Sigmoid colon (tissue), 7 donors: ENCODE data around the gene TUBB6. TPM values are rescaled to one million over a fixed set of nuclear protein-coding genes. Genes with fewer than 3 reads are reported as not detected.

ENCODE experiments used
- DNase-seq: peaks from one replicate; pipeline ENCODE4 v3.0.0-alpha.2; 2019
- H3K27ac ChIP-seq, 4 donors: fragments of 200-600 bp; sonication (generic); one replicate each; pipeline ENCODE4 v1.5.1; 2016 to 2019; ENCODE audit warnings: mild to moderate bottlenecking in 1 of 4
- H3K27me3 ChIP-seq, 3 donors: fragments of 200-600 bp; sonication (generic); one replicate each; pipeline ENCODE4 v1.5.1; 2019; ENCODE audit warnings: mild to moderate bottlenecking in 1 of 3
- H3K36me3 ChIP-seq, 4 donors: fragments of 200-600 bp; sonication (generic); one replicate each; pipeline ENCODE4 v1.5.1; 2016 to 2019
- H3K4me1 ChIP-seq, 4 donors: fragments of 200-600 bp; sonication (generic); one replicate each; pipeline ENCODE4 v1.5.1; 2017 to 2019
- H3K4me3 ChIP-seq, 4 donors: fragments of 200-600 bp; sonication (generic); one replicate each; pipeline ENCODE4 v1.5.1; 2017 to 2019; ENCODE audit warnings: mild to moderate bottlenecking in 2 of 4, moderate library complexity in 1 of 4
- H3K9me3 ChIP-seq, 4 donors: fragments of 200-600 bp in 3 of 4; sonication (generic) in 3 of 4; one replicate each; pipeline versions ENCODE4 v1.5.1 to v1.6.1; 2013 to 2019
- EP300 ChIP-seq, 4 donors: sonication (generic); formaldehyde crosslinking; IDR thresholded peaks; one replicate each; pipeline ENCODE4 v1.6.1; 2017; ENCODE audit warnings: antibody characterized with exemption in 4 of 4
- POLR2A ChIP-seq, 2 donors: fragments of 450-650 bp; IDR thresholded peaks; one replicate each; pipeline ENCODE4 v1.6.1; 2016; ENCODE audit warnings: antibody characterized with exemption in 2 of 2, mild to moderate bottlenecking in 2 of 2, moderate library complexity in 2 of 2
- POLR2AphosphoS5 ChIP-seq, 4 donors: sonication (generic); formaldehyde crosslinking; IDR thresholded peaks; one replicate each; pipeline ENCODE4 v1.6.1; 2017; ENCODE audit warnings: antibody characterized with exemption in 4 of 4
- WGBS, 2 donors: extraction: QIAGEN DNeasy Blood & Tissue Kit; methylation state at CpG; one replicate each; pipeline ENCODE4 v1.1.7; 2013; 5-methylcytosine and 5-hydroxymethylcytosine counted together
- intact Hi-C: fragments of 100-400 bp; cut with DNase I; formaldehyde crosslinking; loops from one replicate; pipeline ENCODE4 v1.15.1; 2023
- polyA plus RNA-seq, 3 donors: library from polyadenylated mRNA; stranded (reverse); fragments of 200-250 nt; gene quantifications; one replicate each; pipeline ENCODE4 v1.2.3, GENCODE V29; 2013
- total RNA-seq, 4 donors: library from RNA; depleted of rRNA; stranded (reverse); fragments of >200 nt; gene quantifications; one replicate each; pipeline ENCODE4 v1.1.0, GENCODE V29; 2016
- TF ChIP-seq, protein P1 (sequence below), 4 experiments: fragments of 450-650 bp in 3 of 4; fragments of 200-600 bp in 1 of 4; IDR thresholded peaks; one replicate each; pipeline ENCODE4 v1.5.1; 2016 to 2019; ENCODE audit warnings: antibody characterized with exemption in 4 of 4, mild to moderate bottlenecking in 3 of 4, moderate library complexity in 2 of 4
- donor health status: healthy with polysubstance abuse.
- donor health status: Bipolar disorder and iron deficiency.
- donor health status: healthy.

Gene TUBB6
- total and polyA plus RNA-seq, 7 donors: 19.2 to 445 (median 298) TPM

DNA sequence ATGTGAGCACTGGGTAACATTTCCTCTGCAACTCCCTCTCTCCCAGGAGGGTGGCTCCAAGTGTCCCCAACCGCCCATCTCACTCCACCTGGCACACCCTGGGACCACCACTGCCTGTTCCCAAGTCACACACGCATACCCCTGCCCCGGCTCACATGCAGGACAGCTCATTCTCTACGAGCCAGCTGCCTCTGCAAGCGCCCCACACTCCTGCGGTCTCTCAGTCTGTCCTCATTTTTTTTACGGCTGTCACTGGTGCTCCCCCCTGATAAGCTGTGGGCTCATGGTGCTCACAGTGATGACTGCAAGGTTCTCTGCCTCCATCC, 38.2 kb downstream of the TUBB6 start:
- WGBS, 2 donors: 95% methylated on average over 7 of the region's 7 CpGs

GRCh38 chr18:12347895-12348294, 39.9 kb downstream of the TUBB6 start:
- Histone ChIP-seq H3K27me3 (no peaks in the 10 kb centered on the region), H3K4me1 (no peaks in the 10 kb centered on the region), H3K9me3 (no peaks in the 10 kb centered on the region), H3K36me3 (peaks cover 22 to 100% (median 74%) of the 10 kb centered on the region in 4 donors), H3K27ac (no peak overlapping the region), H3K4me3 (no peak overlapping the region)
- TF ChIP-seq EP300 (IDR thresholded peaks at IDR 0.05) (no peak), POLR2A (IDR thresholded peaks at IDR 0.05) (no peak), POLR2AphosphoS5 (IDR thresholded peaks at IDR 0.05) (no peak)
- TF ChIP-seq, protein P1, sequence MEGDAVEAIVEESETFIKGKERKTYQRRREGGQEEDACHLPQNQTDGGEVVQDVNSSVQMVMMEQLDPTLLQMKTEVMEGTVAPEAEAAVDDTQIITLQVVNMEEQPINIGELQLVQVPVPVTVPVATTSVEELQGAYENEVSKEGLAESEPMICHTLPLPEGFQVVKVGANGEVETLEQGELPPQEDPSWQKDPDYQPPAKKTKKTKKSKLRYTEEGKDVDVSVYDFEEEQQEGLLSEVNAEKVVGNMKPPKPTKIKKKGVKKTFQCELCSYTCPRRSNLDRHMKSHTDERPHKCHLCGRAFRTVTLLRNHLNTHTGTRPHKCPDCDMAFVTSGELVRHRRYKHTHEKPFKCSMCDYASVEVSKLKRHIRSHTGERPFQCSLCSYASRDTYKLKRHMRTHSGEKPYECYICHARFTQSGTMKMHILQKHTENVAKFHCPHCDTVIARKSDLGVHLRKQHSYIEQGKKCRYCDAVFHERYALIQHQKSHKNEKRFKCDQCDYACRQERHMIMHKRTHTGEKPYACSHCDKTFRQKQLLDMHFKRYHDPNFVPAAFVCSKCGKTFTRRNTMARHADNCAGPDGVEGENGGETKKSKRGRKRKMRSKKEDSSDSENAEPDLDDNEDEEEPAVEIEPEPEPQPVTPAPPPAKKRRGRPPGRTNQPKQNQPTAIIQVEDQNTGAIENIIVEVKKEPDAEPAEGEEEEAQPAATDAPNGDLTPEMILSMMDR (IDR thresholded peaks at IDR 0.05): no peak
- 78 to 86% methylated on average over 4 of the region's 4 CpGs for WGBS, 2 donors
- intact Hi-C loops: no loop called here
- no peak for DNase-seq

More for the DNA sequence above, 38.2 kb downstream of the TUBB6 start:
- intact Hi-C loops: no loop called here
- Histone ChIP-seq H3K9me3 (no peaks in the 10 kb centered on the region), H3K4me1 (no peaks in the 10 kb centered on the region), H3K36me3 (peaks cover 14 to 99% (median 65%) of the 10 kb centered on the region in 4 donors), H3K27ac (no peak overlapping the region), H3K27me3 (no peaks in the 10 kb centered on the region), H3K4me3 (no peak overlapping the region)
- TF ChIP-seq POLR2A (IDR thresholded peaks at IDR 0.05): no peak
- TF ChIP-seq, protein P1 (IDR thresholded peaks at IDR 0.05): no peak
- no peak for TF ChIP-seq POLR2AphosphoS5 (IDR thresholded peaks at IDR 0.05)
- no peak for TF ChIP-seq EP300 (IDR thresholded peaks at IDR 0.05)
- DNase-seq: peak; percentile 42

- Histone ChIP-seq H3K36me3 (peaks cover 28 to 99% (median 59%) of the 10 kb centered on the region in 4 donors), H3K9me3 (no peaks in the 10 kb centered on the region), H3K27ac (no peak overlapping the region), H3K4me1 (no peaks in the 10 kb centered on the region), H3K27me3 (no peaks in the 10 kb centered on the region), H3K4me3 (no peak overlapping the region)
- no peak for DNase-seq
- WGBS, 2 donors: 97 to 98% methylated on average over 5 of the region's 5 CpGs
- intact Hi-C loops: no loop called here
- TF ChIP-seq POLR2AphosphoS5 (IDR thresholded peaks at IDR 0.05) (no peak), EP300 (IDR thresholded peaks at IDR 0.05) (no peak), POLR2A (IDR thresholded peaks at IDR 0.05) (no peak)
- TF ChIP-seq, protein P1 (IDR thresholded peaks at IDR 0.05): no peak
Measured at GRCh38 chr18:12352188-12352587, 44.1 kb downstream of the TUBB6 start.

DNA sequence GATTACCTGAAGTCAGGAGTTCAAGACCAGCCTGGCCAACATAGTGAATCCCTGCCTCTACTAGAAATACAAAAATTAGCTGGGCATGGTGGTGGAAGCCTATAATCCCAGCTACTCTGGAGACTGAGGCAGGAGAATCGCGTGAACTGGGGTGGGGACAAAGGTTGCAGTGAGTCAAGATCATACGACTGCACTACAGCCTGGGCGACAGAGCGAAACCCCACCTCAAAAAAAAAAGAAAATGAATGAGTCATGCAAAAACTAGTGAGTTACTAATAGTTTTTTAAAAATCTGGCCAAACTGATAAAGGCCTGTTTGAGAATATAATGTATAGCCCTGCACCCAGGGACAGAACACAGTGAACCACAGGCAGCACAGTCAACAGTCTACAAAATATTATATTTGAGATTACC, 51.5 kb downstream of the TUBB6 start:
- H3K4me3 ChIP-seq: no peak overlapping the region
- peaks cover 16 to 93% (median 41%) of the 10 kb centered on the region in 4 donors for H3K36me3 ChIP-seq
- intact Hi-C loops: no loop called here
- TF ChIP-seq, protein P1 (IDR thresholded peaks at IDR 0.05): no peak
- no peak for TF ChIP-seq EP300 (IDR thresholded peaks at IDR 0.05)
- TF ChIP-seq POLR2AphosphoS5 (IDR thresholded peaks at IDR 0.05): no peak
- no peak for TF ChIP-seq POLR2A (IDR thresholded peaks at IDR 0.05)
- no peaks in the 10 kb centered on the region for H3K27me3 ChIP-seq
- H3K27ac ChIP-seq: no peak overlapping the region
- H3K4me1 ChIP-seq: peaks cover 0 to 20% (median 15%) of the 10 kb centered on the region in 4 donors
- 84 to 93% methylated on average over 5 of the region's 5 CpGs for WGBS, 2 donors
- DNase-seq: no peak
- H3K9me3 ChIP-seq: no peaks in the 10 kb centered on the region

GRCh38 chr18:12361770-12362378, 53.8 kb downstream of the TUBB6 start:
- intact Hi-C loops: no loop called here
- peaks cover 0 to 24% (median 15%) of the 10 kb centered on the region in 4 donors for H3K4me1 ChIP-seq
- TF ChIP-seq, protein P1 (IDR thresholded peaks at IDR 0.05): no peak
- TF ChIP-seq POLR2A (IDR thresholded peaks at IDR 0.05) (no peak), POLR2AphosphoS5 (IDR thresholded peaks at IDR 0.05) (no peak), EP300 (IDR thresholded peaks at IDR 0.05) (no peak)
- H3K27me3 ChIP-seq: no peaks in the 10 kb centered on the region
- H3K4me3 ChIP-seq: no peak overlapping the region
- H3K9me3 ChIP-seq: no peaks in the 10 kb centered on the region
- WGBS, 2 donors: 79 to 81% methylated on average over 3 of the region's 3 CpGs
- H3K36me3 ChIP-seq: peaks cover 20 to 91% (median 38%) of the 10 kb centered on the region in 4 donors
- no peak for DNase-seq
- peak overlapping the region in 2 of 4 donors; percentile 53 to 60 for H3K27ac ChIP-seq
